ENCODE measurements around the gene SOCS2.

DNA sequence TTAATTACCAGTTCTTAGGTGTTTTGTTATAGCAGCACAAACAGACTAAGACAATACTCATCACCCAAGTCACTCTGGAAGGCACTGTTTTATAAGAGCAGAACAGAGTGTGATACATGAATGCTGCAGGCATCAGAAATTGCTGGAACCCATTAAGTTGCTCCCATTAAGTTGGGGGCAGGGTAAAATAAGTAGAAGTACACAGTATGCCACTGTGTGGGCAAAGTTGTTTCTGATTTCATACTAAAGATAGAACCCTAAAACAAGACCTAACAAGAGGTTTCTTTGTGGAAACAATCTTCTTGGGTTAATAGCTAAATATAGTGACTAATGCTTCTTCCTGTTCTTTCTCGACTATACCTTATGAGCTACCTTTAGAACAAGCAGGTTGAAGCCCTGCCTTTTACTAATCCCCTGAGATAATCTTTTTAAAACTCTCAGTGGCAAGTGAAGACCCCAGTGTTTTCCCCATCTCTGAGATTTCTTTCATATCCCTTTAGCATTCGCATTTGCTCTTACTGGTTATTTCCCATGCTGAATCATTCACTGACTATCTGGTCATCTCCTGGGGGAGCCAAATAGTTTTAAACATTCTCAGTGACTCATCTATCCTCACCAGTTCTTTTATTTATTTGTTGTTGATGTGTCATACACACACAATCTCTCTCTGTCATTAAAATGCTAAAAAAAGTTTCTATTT, 52.3 kb downstream of the SOCS2 start:
- TF ChIP-seq POLR2A (IDR thresholded peaks at IDR 0.05; ENCODE audit: control extremely low read depth in 1 of 2, low read depth in 2 of 2, low read length in 2 of 2) (no peak), JUN (IDR thresholded peaks at IDR 0.05; ENCODE audit: low read depth, low read length) (no peak)
